ENCODE data around the gene SETX. TPM values are rescaled to one million over a fixed set of nuclear protein-coding genes. Genes with fewer than 3 reads are reported as not detected.

The SETX gene
- total RNA-seq, 1 experiment from 2014 or later, result 21.0 TPM

- H3K4me3 ChIP-seq (ENCODE audit: low read length), result no peak overlapping the region
- H3K36me3 ChIP-seq (ENCODE audit: low read depth, low read length), result peaks cover 22% of the 10 kb centered on the region
- no peaks in the 10 kb centered on the region for H3K4me1 ChIP-seq (ENCODE audit: insufficient read depth, low read length)
- BruUV-seq (replicated peaks), result no TSS peak
- ChIA-PET POLR2A (ENCODE audit: unreplicated experiment) (no interaction called here), CTCF (no interaction called here)
- no peak overlapping the region for H3K4me2 ChIP-seq (ENCODE audit: low read length)
- H3K27me3 ChIP-seq (ENCODE audit: low read length), result no peaks in the 10 kb centered on the region
- ATAC-seq (no peak), DNase-seq (no peak)
- no peaks in the 10 kb centered on the region for H3K79me2 ChIP-seq (ENCODE audit: low read length)
- no peaks in the 10 kb centered on the region for H4K20me1 ChIP-seq (ENCODE audit: low read length)
- no peak overlapping the region for H3K9ac ChIP-seq (ENCODE audit: low read length)
- intact Hi-C loops (cut with micrococcal nuclease), result no loop called here
- H3K27ac ChIP-seq (ENCODE audit: low read length), result no peak overlapping the region
- no peak overlapping the region for H2AFZ ChIP-seq (ENCODE audit: low read length)
- no peaks in the 10 kb centered on the region for H3K9me2 ChIP-seq (replicated peaks; ENCODE audit: low read length)
- H3K9me3 ChIP-seq (ENCODE audit: low read length), result no peaks in the 10 kb centered on the region
- no peaks in the 10 kb centered on the region for H3F3A ChIP-seq (ENCODE audit: low read length, unreplicated experiment)
- TF ChIP-seq CTCF (conservative IDR thresholded peaks at IDR 0.05; ENCODE audit: low read depth, low read length) (no peak), EZH2phosphoT487 (IDR thresholded peaks at IDR 0.05; ENCODE audit: borderline replicate concordance, low read length) (no peak), EZH2 (IDR thresholded peaks at IDR 0.05; ENCODE audit: low read length, unreplicated experiment) (no peak)
Observed at GRCh38 chr9:132295181-132295580, 59.6 kb downstream of the SETX start.

GRCh38 chr9:132293145-132293721, 61.6 kb downstream of the SETX start:
- POLR2A ChIA-PET (ENCODE audit: unreplicated experiment), result no interaction called here
- TF ChIP-seq CTCF (conservative IDR thresholded peaks at IDR 0.05; ENCODE audit: low read depth, low read length), result no peak
- no peak for TF ChIP-seq EZH2 (IDR thresholded peaks at IDR 0.05; ENCODE audit: low read length, unreplicated experiment)
- no peak for TF ChIP-seq EZH2phosphoT487 (IDR thresholded peaks at IDR 0.05; ENCODE audit: borderline replicate concordance, low read length)
- ATAC-seq, result no peak
- H3K79me2 ChIP-seq (ENCODE audit: low read length), result no peaks in the 10 kb centered on the region
- H2AFZ ChIP-seq (ENCODE audit: low read length), result no peak overlapping the region
- H3K9ac ChIP-seq (ENCODE audit: low read length), result no peak overlapping the region
- no peak for DNase-seq
- intact Hi-C loops (cut with micrococcal nuclease), result no loop called here
- no peaks in the 10 kb centered on the region for H3F3A ChIP-seq (ENCODE audit: low read length, unreplicated experiment)
- no TSS peak for BruUV-seq (replicated peaks)
- H3K4me1 ChIP-seq (ENCODE audit: insufficient read depth, low read length), result no peaks in the 10 kb centered on the region
- no peak overlapping the region for H3K4me3 ChIP-seq (ENCODE audit: low read length)
- H4K20me1 ChIP-seq (ENCODE audit: low read length), result no peaks in the 10 kb centered on the region
- CTCF ChIA-PET, result no interaction called here
- H3K9me2 ChIP-seq (replicated peaks; ENCODE audit: low read length), result no peaks in the 10 kb centered on the region
- H3K27ac ChIP-seq (ENCODE audit: low read length), result no peak overlapping the region
- H3K27me3 ChIP-seq (ENCODE audit: low read length), result no peaks in the 10 kb centered on the region
- H3K36me3 ChIP-seq (ENCODE audit: low read depth, low read length), result peaks cover 8% of the 10 kb centered on the region
- no peaks in the 10 kb centered on the region for H3K9me3 ChIP-seq (ENCODE audit: low read length)
- no peak overlapping the region for H3K4me2 ChIP-seq (ENCODE audit: low read length)

GRCh38 chr9:132288966-132289365, 65.8 kb downstream of the SETX start:
- Histone ChIP-seq H3K27ac (ENCODE audit: low read length) (no peak overlapping the region), H3K36me3 (ENCODE audit: low read depth, low read length) (0 out of 2 replicates have a peak, but pooled peaks cover 1% of the 10 kb centered on the region), H3K4me3 (ENCODE audit: low read length) (no peak overlapping the region), H3K79me2 (ENCODE audit: low read length) (no peaks in the 10 kb centered on the region), H3K9me3 (ENCODE audit: low read length) (no peaks in the 10 kb centered on the region), H3K4me2 (ENCODE audit: low read length) (no peak overlapping the region), H3K4me1 (ENCODE audit: insufficient read depth, low read length) (no peaks in the 10 kb centered on the region), H3F3A (ENCODE audit: low read length, unreplicated experiment) (no peaks in the 10 kb centered on the region), H2AFZ (ENCODE audit: low read length) (no peak overlapping the region), H3K9me2 (replicated peaks; ENCODE audit: low read length) (no peaks in the 10 kb centered on the region), H4K20me1 (ENCODE audit: low read length) (no peaks in the 10 kb centered on the region), H3K9ac (ENCODE audit: low read length) (no peak overlapping the region), H3K27me3 (ENCODE audit: low read length) (no peaks in the 10 kb centered on the region)
- POLR2A ChIA-PET (ENCODE audit: unreplicated experiment), result no interaction called here
- no peak for TF ChIP-seq CTCF (conservative IDR thresholded peaks at IDR 0.05; ENCODE audit: low read depth, low read length)
- no peak for TF ChIP-seq EZH2 (IDR thresholded peaks at IDR 0.05; ENCODE audit: low read length, unreplicated experiment)
- no peak for TF ChIP-seq EZH2phosphoT487 (IDR thresholded peaks at IDR 0.05; ENCODE audit: borderline replicate concordance, low read length)
- DNase-seq (no peak), ATAC-seq (no peak)
- CTCF ChIA-PET, result no interaction called here
- no TSS peak for BruUV-seq (replicated peaks)
- intact Hi-C loops (cut with micrococcal nuclease), result no loop called here
